ENCODE results near the gene KIAA0513. TPM values are rescaled to one million over a fixed set of nuclear protein-coding genes. Genes with fewer than 3 reads are reported as not detected.

KIAA0513 gene
- total RNA-seq, 1 experiment from 2014 or later, result 2.9 TPM

- TF ChIP-seq EZH2 (IDR thresholded peaks at IDR 0.05; ENCODE audit: borderline replicate concordance, low read depth, low read length, poor library complexity, severe bottlenecking), result no peak
- Histone ChIP-seq H3K4me3 (ENCODE audit: low read depth, low read length, poor library complexity, severe bottlenecking) (no peak overlapping the region), H3K9me3 (ENCODE audit: low read depth, low read length, poor library complexity, severe bottlenecking) (no peaks in the 10 kb centered on the region), H3K27ac (ENCODE audit: low read depth, low read length, poor library complexity, severe bottlenecking) (no peak overlapping the region), H3K27me3 (replicated peaks; ENCODE audit: insufficient read depth, low read depth, low read length, poor library complexity) (no peaks in the 10 kb centered on the region), H3K4me1 (ENCODE audit: insufficient read depth, low read length, poor library complexity, severe bottlenecking) (no peaks in the 10 kb centered on the region), H3K36me3 (ENCODE audit: insufficient read depth, low read length, poor library complexity, severe bottlenecking) (no peaks in the 10 kb centered on the region)
- CTCF ChIA-PET, result no interaction called here
- POLR2A ChIA-PET (ENCODE audit: low non-redundant PET), result no interaction called here
- intact Hi-C loops (cut with micrococcal nuclease; ENCODE audit: unreplicated experiment), result no loop called here
- no TSS peak for BruUV-seq (replicated peaks)
- no peak for DNase-seq (ENCODE audit: low spot score)
These were observed 79.9 kb downstream of the KIAA0513 start for GRCh38 chr16:85107532-85107931.

- no peak for DNase-seq (ENCODE audit: low spot score)
- intact Hi-C loops (cut with micrococcal nuclease; ENCODE audit: unreplicated experiment), result loop anchor here (10.0 kb wide), 3 partner anchors 135 to 605 kb away; no protein-coding TSS in a partner anchor
- POLR2A ChIA-PET (ENCODE audit: low non-redundant PET), result no interaction called here
- BruUV-seq (replicated peaks), result no TSS peak
- Histone ChIP-seq H3K9me3 (ENCODE audit: low read depth, low read length, poor library complexity, severe bottlenecking) (no peaks in the 10 kb centered on the region), H3K4me1 (ENCODE audit: insufficient read depth, low read length, poor library complexity, severe bottlenecking) (peaks cover 2% of the 10 kb centered on the region), H3K36me3 (ENCODE audit: insufficient read depth, low read length, poor library complexity, severe bottlenecking) (no peaks in the 10 kb centered on the region), H3K27ac (ENCODE audit: low read depth, low read length, poor library complexity, severe bottlenecking) (no peak overlapping the region), H3K4me3 (ENCODE audit: low read depth, low read length, poor library complexity, severe bottlenecking) (no peak overlapping the region), H3K27me3 (replicated peaks; ENCODE audit: insufficient read depth, low read depth, low read length, poor library complexity) (no peaks in the 10 kb centered on the region)
- CTCF ChIA-PET, result no interaction called here
- TF ChIP-seq CTCF (conservative IDR thresholded peaks at IDR 0.05; ENCODE audit: low read depth, low read length) (no peak), EZH2 (IDR thresholded peaks at IDR 0.05; ENCODE audit: borderline replicate concordance, low read depth, low read length, poor library complexity, severe bottlenecking) (no peak)
These were observed 82.5 kb downstream of the KIAA0513 start for GRCh38 chr16:85110105-85110504.

GRCh38 chr16:85111184-85111583, 83.6 kb downstream of the KIAA0513 start:
- Histone ChIP-seq H3K4me3 (ENCODE audit: low read depth, low read length, poor library complexity, severe bottlenecking) (no peak overlapping the region), H3K4me1 (ENCODE audit: insufficient read depth, low read length, poor library complexity, severe bottlenecking) (peaks cover 4% of the 10 kb centered on the region), H3K27ac (ENCODE audit: low read depth, low read length, poor library complexity, severe bottlenecking) (no peak overlapping the region), H3K36me3 (ENCODE audit: insufficient read depth, low read length, poor library complexity, severe bottlenecking) (no peaks in the 10 kb centered on the region), H3K27me3 (replicated peaks; ENCODE audit: insufficient read depth, low read depth, low read length, poor library complexity) (no peaks in the 10 kb centered on the region), H3K9me3 (ENCODE audit: low read depth, low read length, poor library complexity, severe bottlenecking) (no peaks in the 10 kb centered on the region)
- POLR2A ChIA-PET (ENCODE audit: low non-redundant PET), result no interaction called here
- CTCF ChIA-PET, result interaction anchor here (0.7 kb wide), 1 partner anchor 205 kb away, joined by 4 read pairs; no protein-coding TSS in a partner anchor
- intact Hi-C loops (cut with micrococcal nuclease; ENCODE audit: unreplicated experiment), result loop anchor here (10.0 kb wide), 3 partner anchors 134 to 604 kb away; no protein-coding TSS in a partner anchor
- TF ChIP-seq CTCF (conservative IDR thresholded peaks at IDR 0.05; ENCODE audit: low read depth, low read length) (no peak), EZH2 (IDR thresholded peaks at IDR 0.05; ENCODE audit: borderline replicate concordance, low read depth, low read length, poor library complexity, severe bottlenecking) (no peak)
- no peak for DNase-seq (ENCODE audit: low spot score)
- BruUV-seq (replicated peaks), result no TSS peak

GRCh38 chr16:85112364-85112763, 84.8 kb downstream of the KIAA0513 start, which contains the start of gene CIBAR2:
Gene CIBAR2, minus strand, starts transcription at chr16:85112472. Its CDS starts 120 bp downstream, at chr16:85112352.
- intact Hi-C loops (cut with micrococcal nuclease; ENCODE audit: unreplicated experiment), result loop anchor here (10.0 kb wide), 3 partner anchors 132 to 602 kb away; no protein-coding TSS in a partner anchor
- no TSS peak for BruUV-seq (replicated peaks)
- CTCF ChIA-PET, result no interaction called here

More at GRCh38 chr16:85112364-85112763, 84.8 kb downstream of the KIAA0513 start, which contains the start of gene CIBAR2:
- Histone ChIP-seq H3K9me3 (ENCODE audit: low read depth, low read length, poor library complexity, severe bottlenecking) (no peaks in the 10 kb centered on the region), H3K27me3 (replicated peaks; ENCODE audit: insufficient read depth, low read depth, low read length, poor library complexity) (no peaks in the 10 kb centered on the region), H3K27ac (ENCODE audit: low read depth, low read length, poor library complexity, severe bottlenecking) (no peak within 1 kb of the TSS), H3K4me1 (ENCODE audit: insufficient read depth, low read length, poor library complexity, severe bottlenecking) (peaks cover 4% of the 10 kb centered on the region), H3K4me3 (ENCODE audit: low read depth, low read length, poor library complexity, severe bottlenecking) (no peak within 1 kb of the TSS), H3K36me3 (ENCODE audit: insufficient read depth, low read length, poor library complexity, severe bottlenecking) (no peaks in the 10 kb centered on the region)
- POLR2A ChIA-PET (ENCODE audit: low non-redundant PET), result no interaction called here
- TF ChIP-seq EZH2 (IDR thresholded peaks at IDR 0.05; ENCODE audit: borderline replicate concordance, low read depth, low read length, poor library complexity, severe bottlenecking) (no peak), CTCF (conservative IDR thresholded peaks at IDR 0.05; ENCODE audit: low read depth, low read length) (no peak)
- no peak for DNase-seq (ENCODE audit: low spot score)
